GM18505 (cell line): Measurements from ENCODE around the gene APBA3.

Experiments
- ATAC-seq: cut with Tn5 transposase; IDR thresholded peaks from one replicate; pipeline ENCODE4 v1.9.1; 2021; ENCODE audit not compliant: unreplicated experiment
- POLR2A ChIP-seq: IDR thresholded peaks from 4 replicates; pipeline ENCODE4 v1.6.1; 2011; ENCODE audit warnings: borderline replicate concordance; ENCODE audit not compliant: insufficient read depth, insufficient read length; ENCODE audit errors: extremely low read depth

Gene APBA3

GRCh38 chr19:3722443-3723109 is 38.9 kb downstream of the APBA3 start:
- ATAC-seq, result no peak
- no peak for TF ChIP-seq POLR2A

- ATAC-seq, result no peak
- no peak for TF ChIP-seq POLR2A
Observed at GRCh38 chr19:3721887-3722442, 39.5 kb downstream of the APBA3 start.

- no peak for ATAC-seq
- no peak for TF ChIP-seq POLR2A
Observed at GRCh38 chr19:3721131-3721886, 40.2 kb downstream of the APBA3 start.

- ATAC-seq, result no peak
- TF ChIP-seq POLR2A, result no peak
Observed at GRCh38 chr19:3720349-3720917, 41.1 kb downstream of the APBA3 start.

- TF ChIP-seq POLR2A, result no peak
Observed at GRCh38 chr19:3719868-3720267, 41.6 kb downstream of the APBA3 start.

GRCh38 chr19:3716147-3716668 is 45.3 kb downstream of the APBA3 start:
- no peak for ATAC-seq
- no peak for TF ChIP-seq POLR2A

More at GRCh38 chr19:3719868-3720267, 41.6 kb downstream of the APBA3 start:
- no peak for ATAC-seq

GRCh38 chr19:3712663-3713611 is 48.6 kb downstream of the APBA3 start:
- no peak for TF ChIP-seq POLR2A
- no peak for ATAC-seq

GRCh38 chr19:3710265-3710812 is 51.2 kb downstream of the APBA3 start:
- no peak for TF ChIP-seq POLR2A
- ATAC-seq, result no peak

GRCh38 chr19:3708207-3708931 is 53.1 kb downstream of the APBA3 start, which contains the start of gene TJP3:
Gene TJP3, plus strand, starts transcription at chr19:3708384. Its CDS starts 20,049 bp downstream, at chr19:3728433.
- ATAC-seq, result no peak
- TF ChIP-seq POLR2A, result no peak

- no peak for TF ChIP-seq POLR2A
- ATAC-seq, result no peak
Observed at GRCh38 chr19:3707868-3708206, 53.7 kb downstream of the APBA3 start.

GRCh38 chr19:3701200-3701599 is 60.3 kb downstream of the APBA3 start:
- ATAC-seq, result no peak

More at GRCh38 chr19:3701200-3701599, 60.3 kb downstream of the APBA3 start:
- no peak for TF ChIP-seq POLR2A
